H9 (cell line): ENCODE results near the gene WBP2. TPM values are rescaled to one million over a fixed set of nuclear protein-coding genes. Genes with fewer than 3 reads are reported as not detected.

Experiments used
- DNase-seq: peaks from one replicate; pipeline ENCODE4 v3.0.0-alpha.2; 2017
- H2AFZ ChIP-seq: one replicate; pipeline ENCODE4 v1.6.1; 2013; ENCODE audit warnings: mild to moderate bottlenecking, low read length, control low read depth, moderate library complexity
- H2AK5ac ChIP-seq: 2 replicates; pipeline ENCODE4 v1.6.1; 2013; ENCODE audit warnings: low read length, control low read depth, mixed read lengths; ENCODE audit not compliant: insufficient read length
- H2BK120ac ChIP-seq: one replicate; pipeline ENCODE4 v1.6.1; 2013; ENCODE audit warnings: low read depth, mild to moderate bottlenecking, low read length, control low read depth, inconsistent platforms; ENCODE audit not compliant: poor library complexity, severe bottlenecking
- H2BK12ac ChIP-seq: 2 replicates; pipeline ENCODE4 v1.6.1; 2013; ENCODE audit warnings: low read length, control low read depth, mixed read lengths, low read depth; ENCODE audit not compliant: insufficient read length
- H2BK15ac ChIP-seq: 2 replicates; pipeline ENCODE4 v1.6.1; 2013; ENCODE audit warnings: low read depth, low read length, control low read depth
- H2BK20ac ChIP-seq: one replicate; pipeline ENCODE4 v1.6.1; 2013; ENCODE audit warnings: low read depth, mild to moderate bottlenecking, low read length, control low read depth, inconsistent platforms; ENCODE audit not compliant: poor library complexity, severe bottlenecking
- H2BK5ac ChIP-seq: 2 replicates; pipeline ENCODE4 v1.6.1; 2013; ENCODE audit warnings: low read length, control low read depth, mixed read lengths; ENCODE audit not compliant: insufficient read length
- H3K14ac ChIP-seq: 2 replicates; pipeline ENCODE4 v1.6.1; 2013; ENCODE audit warnings: low read length, control low read depth; ENCODE audit not compliant: insufficient read depth
- H3K18ac ChIP-seq: 2 replicates; pipeline ENCODE4 v1.6.1; 2013; ENCODE audit warnings: low read depth, mild to moderate bottlenecking, mixed read lengths, low read length, control low read depth; ENCODE audit not compliant: insufficient read length
- H3K23ac ChIP-seq: 2 replicates; pipeline ENCODE4 v1.6.1; 2013; ENCODE audit warnings: low read length, control low read depth, mixed read lengths, low read depth; ENCODE audit not compliant: insufficient read length
- H3K23me2 ChIP-seq: 2 replicates; pipeline ENCODE4 v1.6.1; 2013; ENCODE audit warnings: low read depth, mild to moderate bottlenecking, mixed read lengths, low read length, control low read depth; ENCODE audit not compliant: insufficient read length, poor library complexity, severe bottlenecking
- H3K27ac ChIP-seq: 2 replicates; pipeline ENCODE4 v1.5.1; 2013; ENCODE audit warnings: low read length, control low read depth, mixed read lengths, low read depth; ENCODE audit not compliant: insufficient read length
- H3K27me3 ChIP-seq: 2 replicates; pipeline ENCODE4 v1.6.1; 2013; ENCODE audit warnings: low read length, control low read depth, inconsistent platforms; ENCODE audit not compliant: insufficient read depth
- H3K4ac ChIP-seq: 2 replicates; pipeline ENCODE4 v1.6.1; 2013; ENCODE audit warnings: low read depth, mild to moderate bottlenecking, control low read depth, inconsistent platforms, low read length, moderate library complexity
- H3K4me1 ChIP-seq: 2 replicates; pipeline ENCODE4 v1.6.1; 2013; ENCODE audit warnings: low read length, control low read depth, inconsistent platforms; ENCODE audit not compliant: insufficient read depth
- H3K4me2 ChIP-seq: 2 replicates; pipeline ENCODE4 v1.6.1; 2013; ENCODE audit warnings: low read length, control low read depth, mixed read lengths; ENCODE audit not compliant: insufficient read length, insufficient read depth
- H3K56ac ChIP-seq: 2 replicates; pipeline ENCODE4 v1.6.1; 2013; ENCODE audit warnings: low read depth, mild to moderate bottlenecking, mixed read lengths, low read length, control low read depth; ENCODE audit not compliant: insufficient read length
- H3K79me1 ChIP-seq: 2 replicates; pipeline ENCODE4 v1.6.1; 2013; ENCODE audit warnings: low read depth, mild to moderate bottlenecking, moderate library complexity, low read length, control low read depth, inconsistent platforms; ENCODE audit not compliant: insufficient read depth, poor library complexity, severe bottlenecking
- H3K79me2 ChIP-seq: 2 replicates; pipeline ENCODE4 v1.6.1; 2013; ENCODE audit warnings: low read length, control low read depth, inconsistent platforms; ENCODE audit not compliant: insufficient read depth
- H3K9ac ChIP-seq: 2 replicates; pipeline ENCODE4 v1.6.1; 2013; ENCODE audit warnings: low read length, control low read depth, mixed read lengths; ENCODE audit not compliant: insufficient read length; ENCODE audit errors: extremely low read depth
- H3K9me3 ChIP-seq: one replicate; pipeline ENCODE4 v1.6.1; 2013; ENCODE audit warnings: low read depth, low read length, inconsistent platforms; ENCODE audit not compliant: control insufficient read depth
- H3T11ph ChIP-seq: one replicate; pipeline ENCODE4 v1.6.1; 2013; ENCODE audit warnings: mild to moderate bottlenecking, low read length, control low read depth, inconsistent platforms
- H4K20me1 ChIP-seq: one replicate; pipeline ENCODE4 v1.6.1; 2013; ENCODE audit not compliant: control insufficient read depth, insufficient read length, insufficient read depth
- H4K5ac ChIP-seq: 2 replicates; pipeline ENCODE4 v1.6.1; 2013; ENCODE audit warnings: low read depth, mild to moderate bottlenecking, mixed read lengths, low read length, control low read depth; ENCODE audit not compliant: insufficient read length
- H4K8ac ChIP-seq: replicated peaks from 2 replicates; pipeline ENCODE4 v1.6.1; 2013; ENCODE audit warnings: low read length, control low read depth, mixed read lengths, low read depth; ENCODE audit not compliant: insufficient read length
- H4K91ac ChIP-seq: 2 replicates; pipeline ENCODE4 v1.6.1; 2013; ENCODE audit warnings: low read depth, mild to moderate bottlenecking, moderate library complexity, mixed read lengths, low read length, control low read depth; ENCODE audit not compliant: insufficient read length
- H3K27ac Mint-ChIP-seq, 3 experiments: 2 replicates in 2 of 3; 3 replicates in 1 of 3; pipeline ENCODE4 v1.8.0; 2020 to 2021; ENCODE audit warnings: mixed read lengths in 3 of 3, mild to moderate bottlenecking in 1 of 3, moderate library complexity in 1 of 3
- H3K27me3 Mint-ChIP-seq: 2 replicates; pipeline ENCODE4 v1.8.0; 2021; ENCODE audit warnings: low read depth, mild to moderate bottlenecking, moderate library complexity, mixed read lengths
- H3K36me3 Mint-ChIP-seq, 3 experiments: 2 replicates in 2 of 3; 3 replicates in 1 of 3; pipeline ENCODE4 v1.8.0; 2020 to 2021; ENCODE audit warnings: low read depth in 3 of 3, mixed read lengths in 3 of 3; ENCODE audit not compliant: insufficient read depth in 1 of 3
- H3K4me1 Mint-ChIP-seq, 2 experiments: 2 replicates each; pipeline ENCODE4 v1.8.0; 2020; ENCODE audit warnings: mixed read lengths in 2 of 2
- H3K4me3 Mint-ChIP-seq, 2 experiments: 2 replicates in 1 of 2; 3 replicates in 1 of 2; pipeline ENCODE4 v1.8.0; 2020 to 2021; ENCODE audit warnings: mild to moderate bottlenecking in 2 of 2, mixed read lengths in 2 of 2, moderate library complexity in 1 of 2
- H3K9me3 Mint-ChIP-seq, 2 experiments: 2 replicates in 1 of 2; 3 replicates in 1 of 2; pipeline ENCODE4 v1.8.0; 2020; ENCODE audit warnings: mild to moderate bottlenecking in 2 of 2, mixed read lengths in 2 of 2, moderate library complexity in 1 of 2
- WGBS: extraction: QIAGEN DNeasy Blood & Tissue Kit; methylation state at CpG from one replicate; pipeline ENCODE4 v1.1.7; 2013; ENCODE audit warnings: missing lambda C conversion rate, low lambda C conversion rate, mixed read lengths; ENCODE audit not compliant: insufficient read length; ENCODE audit errors: extremely low coverage; 5-methylcytosine and 5-hydroxymethylcytosine counted together
- total RNA-seq: library from RNA; stranded (reverse); gene quantifications from 2 replicates; pipeline ENCODE4 v1.2.1, GENCODE V29; 2021
- TF ChIP-seq, protein P1 (sequence below): fragments of 200-600 bp; sonication (generic); conservative IDR thresholded peaks from 3 replicates; pipeline ENCODE4 v1.8.0; 2021; ENCODE audit warnings: antibody characterized with exemption, mild to moderate bottlenecking

The WBP2 gene
- total RNA-seq, 1 experiment from 2014 or later: 63.2 TPM

DNA sequence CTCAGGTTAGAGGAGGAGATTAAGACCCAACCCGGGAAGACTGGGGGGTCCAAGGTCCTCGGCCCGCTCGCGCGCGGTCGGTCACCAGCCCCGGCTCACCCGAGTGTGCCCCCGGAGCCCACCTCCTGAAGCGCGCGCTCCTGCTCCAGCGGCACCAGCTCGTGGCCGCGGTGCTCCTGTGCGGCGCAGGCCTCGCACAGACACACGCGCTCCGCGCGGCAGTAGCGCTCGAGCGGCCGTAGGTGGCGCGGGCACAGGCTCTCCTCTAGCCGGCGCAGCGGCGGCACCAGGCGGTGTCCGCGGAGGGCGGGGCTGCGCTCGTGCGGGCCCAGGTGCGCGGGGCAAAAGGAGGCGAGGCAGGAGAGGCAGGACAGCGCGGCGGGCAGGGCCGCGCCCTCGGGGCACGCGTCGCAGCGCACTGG is 22.6 kb upstream of the WBP2 start:
- Histone ChIP-seq H4K20me1 (no peaks in the 10 kb centered on the region), H4K5ac (no peak overlapping the region), H3K9me3 (no peaks in the 10 kb centered on the region), H3K18ac (no peak overlapping the region), H2BK20ac (no peak overlapping the region), H3K79me2 (no peaks in the 10 kb centered on the region), H3K23ac (no peak overlapping the region), H3K27ac (no peak overlapping the region), H2AFZ (no peak overlapping the region), H2BK12ac (no peak overlapping the region), H3K27me3 (peaks cover 3% of the 10 kb centered on the region; the same call in 1 of the 2 replicates), H3K14ac (peak overlapping the region; percentile 43; the same call in 1 of the 2 replicates), H2BK120ac (no peak overlapping the region), H2BK5ac (no peak overlapping the region), H3K4ac (no peak overlapping the region), H3T11ph (no peak overlapping the region), H2BK15ac (no peak overlapping the region), H3K4me1 (peaks cover 3% of the 10 kb centered on the region; the same call in 1 of the 2 replicates), H4K8ac (no peak overlapping the region), H3K23me2 (peaks cover 8% of the 10 kb centered on the region), H3K79me1 (no peaks in the 10 kb centered on the region), H3K56ac (no peak overlapping the region), H4K91ac (no peak overlapping the region), H3K9ac (no peak overlapping the region), H2AK5ac (no peak overlapping the region), H3K4me2 (peak overlapping the region; percentile 61)
- peak overlapping the region; percentile 64 to 82 for H3K4me3 Mint-ChIP-seq
- no peaks in the 10 kb centered on the region; a peak in 1 of 5 replicates for H3K9me3 Mint-ChIP-seq
- DNase-seq: peak; percentile 85
- no peak overlapping the region for H3K27ac Mint-ChIP-seq
- H3K36me3 Mint-ChIP-seq: no peaks in the 10 kb centered on the region; a peak in 2 of 7 replicates
- peaks cover 49% of the 10 kb centered on the region for H3K27me3 Mint-ChIP-seq
- WGBS: no CpG with 5 or more reads among the region's 56 CpGs
- H3K4me1 Mint-ChIP-seq: peaks cover 17 to 18% of the 10 kb centered on the region in 2 experiments
- TF ChIP-seq, protein P1, sequence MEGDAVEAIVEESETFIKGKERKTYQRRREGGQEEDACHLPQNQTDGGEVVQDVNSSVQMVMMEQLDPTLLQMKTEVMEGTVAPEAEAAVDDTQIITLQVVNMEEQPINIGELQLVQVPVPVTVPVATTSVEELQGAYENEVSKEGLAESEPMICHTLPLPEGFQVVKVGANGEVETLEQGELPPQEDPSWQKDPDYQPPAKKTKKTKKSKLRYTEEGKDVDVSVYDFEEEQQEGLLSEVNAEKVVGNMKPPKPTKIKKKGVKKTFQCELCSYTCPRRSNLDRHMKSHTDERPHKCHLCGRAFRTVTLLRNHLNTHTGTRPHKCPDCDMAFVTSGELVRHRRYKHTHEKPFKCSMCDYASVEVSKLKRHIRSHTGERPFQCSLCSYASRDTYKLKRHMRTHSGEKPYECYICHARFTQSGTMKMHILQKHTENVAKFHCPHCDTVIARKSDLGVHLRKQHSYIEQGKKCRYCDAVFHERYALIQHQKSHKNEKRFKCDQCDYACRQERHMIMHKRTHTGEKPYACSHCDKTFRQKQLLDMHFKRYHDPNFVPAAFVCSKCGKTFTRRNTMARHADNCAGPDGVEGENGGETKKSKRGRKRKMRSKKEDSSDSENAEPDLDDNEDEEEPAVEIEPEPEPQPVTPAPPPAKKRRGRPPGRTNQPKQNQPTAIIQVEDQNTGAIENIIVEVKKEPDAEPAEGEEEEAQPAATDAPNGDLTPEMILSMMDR: peak; percentile 66
